Esophagus squamous epithelium (tissue), 5 donors: ENCODE measurements around the gene LRP2BP. TPM values are rescaled to one million over a fixed set of nuclear protein-coding genes. Genes with fewer than 3 reads are reported as not detected.
"Not testable (repeated sequence)": the region's sequence is repeated elsewhere in the genome, so short reads cannot be mapped to it uniquely, and the experiment has no call there.

ENCODE experiments used
- DNase-seq: peaks from one replicate; lab custom pipeline; 2025; lab: John Stamatoyannopoulos, UW
- H3K27ac ChIP-seq, 4 donors: fragments of 200-600 bp; sonication (generic); one replicate each; pipeline ENCODE4 v1.5.1; 2016 to 2019; ENCODE audit warnings: mild to moderate bottlenecking in 1 of 4
- H3K27me3 ChIP-seq, 4 donors: fragments of 200-600 bp; sonication (generic); 1 replicate in 3 of 4; 2 replicates in 1 of 4; pipeline versions ENCODE4 v1.5.1 to v1.6.0; 2017 to 2021; ENCODE audit warnings: antibody characterized with exemption in 1 of 4
- H3K36me3 ChIP-seq, 3 donors: fragments of 200-600 bp; sonication (generic); one replicate each; pipeline ENCODE4 v1.5.1; 2016 to 2019
- H3K4me1 ChIP-seq, 3 donors: fragments of 200-600 bp; sonication (generic); one replicate each; pipeline ENCODE4 v1.5.1; 2017 to 2019
- H3K4me3 ChIP-seq, 4 donors: fragments of 200-600 bp; sonication (generic); 1 replicate in 3 of 4; 2 replicates in 1 of 4; pipeline ENCODE4 v1.5.1; 2016 to 2019; ENCODE audit warnings: mild to moderate bottlenecking in 2 of 4, moderate library complexity in 1 of 4
- H3K9me3 ChIP-seq, 3 donors: fragments of 200-600 bp; sonication (generic); one replicate each; pipeline ENCODE4 v1.5.1; 2016 to 2019
- POLR2A ChIP-seq, 4 donors: fragments of 450-650 bp; IDR thresholded peaks; one replicate each; pipeline ENCODE4 v1.6.1; 2017; ENCODE audit warnings: antibody characterized with exemption in 4 of 4, mild to moderate bottlenecking in 4 of 4, moderate library complexity in 3 of 4
- WGBS, 2 donors: methylation state at CpG; one replicate each; pipeline ENCODE4 v1.1.5; 2018; 5-methylcytosine and 5-hydroxymethylcytosine counted together
- intact Hi-C: fragments of 100-400 bp; cut with DNase I; formaldehyde crosslinking; loops from one replicate; pipeline ENCODE4 v1.15.0; 2022
- total RNA-seq, 4 donors: library from RNA; depleted of rRNA; stranded (reverse); fragments of >200 nt; gene quantifications; one replicate each; pipeline ENCODE4 v1.1.0, GENCODE V29; 2016
- TF ChIP-seq, protein P1 (sequence below), 6 experiments: fragments of 450-650 bp in 4 of 6; fragments of 200-600 bp in 2 of 6; sonication (generic) in 2 of 6; IDR thresholded peaks; one replicate each; pipeline ENCODE4 v1.5.1; 2016 to 2019; ENCODE audit warnings: antibody characterized with exemption in 6 of 6, mild to moderate bottlenecking in 4 of 6, moderate library complexity in 4 of 6
- donor health status: DM: yes; HTN: yes; CAD: no.

Gene LRP2BP
- total RNA-seq, 4 donors from 2014 or later, result 0.08 to 0.57 (median 0.22) TPM; not detected in 1

DNA sequence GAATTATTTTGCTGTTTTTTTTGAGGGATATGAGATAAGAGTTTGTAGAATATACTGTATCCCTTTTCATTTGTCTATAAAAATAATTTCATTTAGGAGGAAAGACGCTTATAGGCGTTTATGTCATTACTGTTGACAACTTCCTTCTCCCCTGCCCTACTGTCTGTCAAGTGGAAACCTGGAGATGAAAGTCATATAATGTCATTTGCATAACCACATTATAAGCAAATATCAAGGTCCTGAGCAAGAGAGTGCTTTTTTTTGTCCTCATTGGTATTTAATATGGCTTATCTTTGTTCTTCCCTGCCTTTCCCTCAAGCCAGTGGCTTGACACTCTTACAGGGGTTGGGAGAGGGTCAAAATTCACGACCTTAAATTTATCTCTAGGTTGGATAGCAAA, 55.8 kb downstream of the LRP2BP start:
- TF ChIP-seq, protein P1, sequence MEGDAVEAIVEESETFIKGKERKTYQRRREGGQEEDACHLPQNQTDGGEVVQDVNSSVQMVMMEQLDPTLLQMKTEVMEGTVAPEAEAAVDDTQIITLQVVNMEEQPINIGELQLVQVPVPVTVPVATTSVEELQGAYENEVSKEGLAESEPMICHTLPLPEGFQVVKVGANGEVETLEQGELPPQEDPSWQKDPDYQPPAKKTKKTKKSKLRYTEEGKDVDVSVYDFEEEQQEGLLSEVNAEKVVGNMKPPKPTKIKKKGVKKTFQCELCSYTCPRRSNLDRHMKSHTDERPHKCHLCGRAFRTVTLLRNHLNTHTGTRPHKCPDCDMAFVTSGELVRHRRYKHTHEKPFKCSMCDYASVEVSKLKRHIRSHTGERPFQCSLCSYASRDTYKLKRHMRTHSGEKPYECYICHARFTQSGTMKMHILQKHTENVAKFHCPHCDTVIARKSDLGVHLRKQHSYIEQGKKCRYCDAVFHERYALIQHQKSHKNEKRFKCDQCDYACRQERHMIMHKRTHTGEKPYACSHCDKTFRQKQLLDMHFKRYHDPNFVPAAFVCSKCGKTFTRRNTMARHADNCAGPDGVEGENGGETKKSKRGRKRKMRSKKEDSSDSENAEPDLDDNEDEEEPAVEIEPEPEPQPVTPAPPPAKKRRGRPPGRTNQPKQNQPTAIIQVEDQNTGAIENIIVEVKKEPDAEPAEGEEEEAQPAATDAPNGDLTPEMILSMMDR (IDR thresholded peaks at IDR 0.05), result no peak
- no peak for TF ChIP-seq POLR2A (IDR thresholded peaks at IDR 0.05)
- DNase-seq, result no peak

DNA sequence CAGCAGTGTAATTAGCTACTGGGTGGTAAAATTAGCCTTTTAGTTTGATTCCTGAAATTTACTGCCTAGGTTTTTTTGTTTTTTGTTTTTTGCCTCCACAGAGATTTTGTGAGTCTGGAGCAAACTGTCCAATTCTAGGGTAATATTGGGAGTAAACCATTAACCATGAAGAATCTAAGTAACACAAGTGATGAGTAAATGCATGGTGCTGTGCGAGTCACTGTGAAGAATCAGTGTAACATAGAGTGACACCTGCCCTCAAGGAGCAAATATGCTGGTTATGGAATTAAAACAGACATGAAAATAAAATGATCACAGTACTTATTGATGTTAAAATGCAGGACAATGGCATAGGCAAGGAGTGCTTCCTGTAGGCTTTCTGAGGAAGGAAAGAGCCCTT, 60.1 kb downstream of the LRP2BP start:
- 100% methylated on average over 1 of the region's 1 CpG for WGBS, 2 donors
- no peak for DNase-seq
- no peak overlapping the region for H3K27ac ChIP-seq
- H3K36me3 ChIP-seq, result peaks cover 0 to 25% (median 0%) of the 10 kb centered on the region in 3 donors
- H3K27me3 ChIP-seq, result no peaks in the 10 kb centered on the region
- intact Hi-C loops, result no loop called here
- no peak for TF ChIP-seq POLR2A (IDR thresholded peaks at IDR 0.05)
- TF ChIP-seq, protein P1 (IDR thresholded peaks at IDR 0.05), result no peak
- no peak overlapping the region for H3K4me3 ChIP-seq
- H3K9me3 ChIP-seq, result no peaks in the 10 kb centered on the region
- H3K4me1 ChIP-seq, result no peaks in the 10 kb centered on the region

More for the DNA sequence above, 55.8 kb downstream of the LRP2BP start:
- WGBS, 2 donors, result 78 to 86% methylated on average over 3 of the region's 3 CpGs
- H3K9me3 ChIP-seq, result no peaks in the 10 kb centered on the region
- peaks cover 0 to 43% (median 0%) of the 10 kb centered on the region in 3 donors for H3K36me3 ChIP-seq
- intact Hi-C loops, result no loop called here
- H3K4me3 ChIP-seq, result no peak overlapping the region
- no peak overlapping the region for H3K27ac ChIP-seq
- peaks cover 0 to 11% (median 0%) of the 10 kb centered on the region in 3 donors for H3K4me1 ChIP-seq
- H3K27me3 ChIP-seq, result no peaks in the 10 kb centered on the region

DNA sequence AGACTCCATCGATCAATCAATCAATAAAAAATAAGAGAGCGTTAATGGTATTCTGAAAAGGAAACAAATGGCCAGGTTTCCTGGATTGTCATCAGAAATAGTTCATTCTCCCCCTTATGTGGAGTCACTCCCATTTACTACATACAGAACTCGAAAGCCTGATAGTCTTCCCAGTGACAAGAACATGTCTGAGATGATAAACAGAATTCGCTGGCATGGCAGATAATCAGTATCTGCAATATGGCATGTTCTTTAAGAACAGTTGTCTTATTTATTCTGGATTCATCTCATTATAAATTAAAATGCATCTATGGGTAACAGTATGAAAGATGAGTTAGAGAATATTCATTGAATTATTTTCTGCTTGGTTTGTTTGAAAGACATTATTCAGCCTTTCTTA, 61.4 kb downstream of the LRP2BP start:
- Histone ChIP-seq H3K27ac (no peak overlapping the region), H3K36me3 (peaks cover 0 to 23% (median 0%) of the 10 kb centered on the region in 3 donors), H3K4me3 (no peak overlapping the region), H3K27me3 (no peaks in the 10 kb centered on the region), H3K9me3 (no peaks in the 10 kb centered on the region), H3K4me1 (no peaks in the 10 kb centered on the region)
- DNase-seq, result no peak
- 85 to 94% methylated on average over 4 of the region's 4 CpGs for WGBS, 2 donors
- intact Hi-C loops, result no loop called here
- TF ChIP-seq, protein P1 (IDR thresholded peaks at IDR 0.05), result no peak
- no peak for TF ChIP-seq POLR2A (IDR thresholded peaks at IDR 0.05)

DNA sequence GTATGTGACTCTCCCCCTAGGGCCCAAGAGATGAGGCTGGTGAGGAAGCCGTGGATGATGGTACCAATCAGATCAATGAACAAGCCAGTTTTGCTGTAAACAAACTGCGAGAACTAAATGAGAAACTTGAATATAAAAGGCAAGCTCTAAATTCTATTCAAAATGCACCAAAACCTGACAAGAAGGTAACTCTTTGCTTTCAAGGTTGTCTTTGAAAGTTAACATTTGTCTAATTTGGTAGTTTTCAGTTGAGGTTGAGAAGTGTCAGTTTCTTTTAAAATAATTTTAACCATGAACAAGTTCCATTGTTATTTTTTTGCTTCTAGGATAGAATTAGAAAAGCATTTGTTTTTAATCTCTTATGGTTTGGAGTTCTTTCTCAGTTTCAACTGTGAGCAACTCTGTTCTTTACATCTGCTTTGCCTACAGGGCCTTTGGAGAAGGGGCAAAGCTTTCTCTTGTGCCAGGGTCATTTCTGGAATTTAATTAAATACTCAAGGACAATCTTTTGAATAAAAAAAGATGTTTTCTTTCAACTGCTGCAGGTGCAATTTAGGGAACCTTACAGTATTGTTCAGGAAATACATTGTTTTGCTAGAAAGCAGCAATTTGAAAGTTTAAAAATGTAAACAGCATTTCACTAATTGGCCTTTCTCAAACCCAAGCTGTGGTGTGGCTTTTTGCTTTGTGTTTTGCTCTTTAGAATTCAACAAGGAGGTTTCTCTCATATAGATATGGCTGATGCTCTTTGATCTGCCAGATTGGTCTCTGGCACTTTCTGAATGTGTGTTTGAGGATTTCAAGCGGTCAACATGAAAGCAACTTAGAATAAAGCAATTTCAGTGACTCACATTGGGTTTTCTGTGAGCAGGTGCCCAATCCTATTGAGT, 62.9 kb downstream of the LRP2BP start:
- no peaks in the 10 kb centered on the region for H3K27me3 ChIP-seq
- no peaks in the 10 kb centered on the region for H3K4me1 ChIP-seq
- H3K4me3 ChIP-seq, result no peak overlapping the region
- no peak for DNase-seq
- TF ChIP-seq, protein P1 (IDR thresholded peaks at IDR 0.05), result no peak
- no peak for TF ChIP-seq POLR2A (IDR thresholded peaks at IDR 0.05)
- H3K9me3 ChIP-seq, result no peaks in the 10 kb centered on the region
- 86 to 98% methylated on average over 3 of the region's 3 CpGs for WGBS, 2 donors
- intact Hi-C loops, result no loop called here
- peaks cover 0 to 17% (median 0%) of the 10 kb centered on the region in 3 donors for H3K36me3 ChIP-seq
- no peak overlapping the region for H3K27ac ChIP-seq

DNA sequence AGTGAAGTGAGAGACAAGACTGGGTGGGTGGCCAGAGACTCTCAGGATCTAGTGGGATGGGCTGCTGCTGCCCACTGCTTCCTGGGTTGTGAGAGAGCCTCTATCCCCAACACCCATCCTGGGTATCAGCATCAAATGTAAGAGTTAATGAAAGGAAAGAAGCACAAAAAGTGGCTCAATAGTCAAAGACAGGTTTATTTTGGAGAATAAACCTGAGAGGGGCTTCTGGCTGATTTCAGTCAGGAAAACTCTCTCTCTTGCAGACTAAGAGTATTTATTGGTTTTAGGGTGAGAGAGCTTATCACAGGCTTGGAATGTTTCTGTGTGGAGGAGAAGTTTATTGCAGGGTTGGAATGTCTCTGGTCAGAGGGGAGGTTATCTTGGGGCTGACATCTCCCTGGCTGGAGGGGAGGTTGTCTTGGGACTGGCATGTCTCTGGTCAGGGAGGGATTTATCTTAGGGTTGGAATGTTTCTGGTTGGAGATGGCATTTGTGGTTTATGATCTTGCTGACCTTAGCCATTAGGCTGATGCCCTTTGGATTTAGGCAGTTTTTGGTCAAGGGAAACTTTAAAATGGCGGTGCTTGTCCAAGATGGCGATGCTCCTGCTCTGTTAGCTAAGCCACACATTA, 65.7 kb downstream of the LRP2BP start:
- H3K4me3 ChIP-seq, DNase-seq, H3K9me3 ChIP-seq, H3K27me3 ChIP-seq, H3K4me1 ChIP-seq, H3K27ac ChIP-seq, intact Hi-C loops: not testable (repeated sequence)
- H3K36me3 ChIP-seq, result peaks cover 0 to 17% (median 0%) of the 10 kb centered on the region in 3 donors
- 95 to 100% methylated on average over 2 of the region's 2 CpGs for WGBS, 2 donors
